Uterus (tissue), 4 donors: Measurements from ENCODE around the gene DZANK1. TPM values are rescaled to one million over a fixed set of nuclear protein-coding genes. Genes with fewer than 3 reads are reported as not detected.
"Not testable (repeated sequence)": the region's sequence is repeated elsewhere in the genome, so short reads cannot be mapped to it uniquely, and the experiment has no call there.

Experiments used
- DNase-seq, 2 donors: peaks; one replicate each; pipeline ENCODE4 v3.0.0-alpha.2; 2019 to 2020
- H3K27ac ChIP-seq, 2 donors: fragments of 200-600 bp; sonication (generic); 1 replicate in 1 of 2; 2 replicates in 1 of 2; pipeline ENCODE4 v1.5.1; 2016 to 2018
- H3K27me3 ChIP-seq, 2 donors: fragments of 200-600 bp; sonication (generic); one replicate each; pipeline ENCODE4 v1.5.1; 2018 to 2019; ENCODE audit warnings: control low read depth in 1 of 2
- H3K36me3 ChIP-seq, 2 donors: fragments of 200-600 bp; sonication (generic); one replicate each; pipeline ENCODE4 v1.5.1; 2019; ENCODE audit warnings: control low read depth in 1 of 2
- H3K4me1 ChIP-seq, 2 donors: fragments of 200-600 bp; sonication (generic); one replicate each; pipeline ENCODE4 v1.5.1; 2018 to 2019; ENCODE audit warnings: control low read depth in 1 of 2
- H3K4me3 ChIP-seq, 2 donors: fragments of 200-600 bp; sonication (generic); 1 replicate in 1 of 2; 2 replicates in 1 of 2; pipeline ENCODE4 v1.5.1; 2018 to 2019; ENCODE audit warnings: mild to moderate bottlenecking in 1 of 2
- H3K9me3 ChIP-seq, 2 donors: fragments of 200-600 bp; sonication (generic); one replicate each; pipeline ENCODE4 v1.5.1; 2019; ENCODE audit warnings: control low read depth in 1 of 2
- POLR2A ChIP-seq, 2 donors: fragments of 450-650 bp; IDR thresholded peaks; one replicate each; pipeline ENCODE4 v1.6.1; 2016; ENCODE audit warnings: antibody characterized with exemption in 2 of 2, mild to moderate bottlenecking in 1 of 2, moderate library complexity in 1 of 2
- intact Hi-C: fragments of 100-400 bp; cut with DNase I; formaldehyde crosslinking; loops from one replicate; pipeline ENCODE4 v1.15.1; 2023; ENCODE audit warnings: low total_unique reads
- total RNA-seq, 4 donors: library from RNA; depleted of rRNA in 3 of 4; stranded (reverse); fragments of >200 nt in 3 of 4; gene quantifications; one replicate each; pipeline versions ENCODE4 v1.1.0 to v1.2.4, GENCODE V29; 2014 to 2023
- TF ChIP-seq, protein P1 (sequence below), 4 experiments: fragments of 200-600 bp in 2 of 4; fragments of 450-650 bp in 2 of 4; sonication (generic) in 2 of 4; IDR thresholded peaks; one replicate each; pipeline ENCODE4 v1.5.1; 2016 to 2019; ENCODE audit warnings: antibody characterized with exemption in 4 of 4, mild to moderate bottlenecking in 2 of 4, moderate library complexity in 1 of 4
- donor health status: DM: yes; HTN: yes; CAD: no.

DZANK1 gene
- total RNA-seq, 4 donors from 2014 or later, result 3.7 to 10.0 (median 4.2) TPM

DNA sequence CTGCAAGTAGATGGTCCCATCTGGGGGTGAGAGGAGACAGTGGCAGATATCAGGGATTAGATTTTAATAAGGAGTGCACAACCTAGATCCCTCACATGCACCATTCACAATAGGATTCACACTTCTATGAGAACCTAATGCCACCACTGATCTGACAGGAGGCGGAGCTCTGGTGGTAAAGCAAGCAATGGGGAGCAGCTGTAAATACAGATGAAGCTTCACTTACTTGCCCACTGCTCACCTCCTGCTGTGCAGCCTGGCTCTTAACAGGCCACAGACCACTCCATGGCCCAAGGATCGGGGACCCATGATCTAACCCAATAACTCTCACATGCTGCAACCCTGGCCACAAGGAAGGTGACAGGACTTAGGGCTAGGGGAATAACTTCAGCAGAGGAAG, 103.1 kb downstream of the DZANK1 start:
- DNase-seq, result no peak
- H3K36me3 ChIP-seq, result no peaks in the 10 kb centered on the region
- intact Hi-C loops, result no loop called here
- no peak overlapping the region for H3K27ac ChIP-seq
- H3K4me1 ChIP-seq, result no peaks in the 10 kb centered on the region
- H3K4me3 ChIP-seq, result no peak overlapping the region
- no peaks in the 10 kb centered on the region for H3K27me3 ChIP-seq
- TF ChIP-seq, protein P1, sequence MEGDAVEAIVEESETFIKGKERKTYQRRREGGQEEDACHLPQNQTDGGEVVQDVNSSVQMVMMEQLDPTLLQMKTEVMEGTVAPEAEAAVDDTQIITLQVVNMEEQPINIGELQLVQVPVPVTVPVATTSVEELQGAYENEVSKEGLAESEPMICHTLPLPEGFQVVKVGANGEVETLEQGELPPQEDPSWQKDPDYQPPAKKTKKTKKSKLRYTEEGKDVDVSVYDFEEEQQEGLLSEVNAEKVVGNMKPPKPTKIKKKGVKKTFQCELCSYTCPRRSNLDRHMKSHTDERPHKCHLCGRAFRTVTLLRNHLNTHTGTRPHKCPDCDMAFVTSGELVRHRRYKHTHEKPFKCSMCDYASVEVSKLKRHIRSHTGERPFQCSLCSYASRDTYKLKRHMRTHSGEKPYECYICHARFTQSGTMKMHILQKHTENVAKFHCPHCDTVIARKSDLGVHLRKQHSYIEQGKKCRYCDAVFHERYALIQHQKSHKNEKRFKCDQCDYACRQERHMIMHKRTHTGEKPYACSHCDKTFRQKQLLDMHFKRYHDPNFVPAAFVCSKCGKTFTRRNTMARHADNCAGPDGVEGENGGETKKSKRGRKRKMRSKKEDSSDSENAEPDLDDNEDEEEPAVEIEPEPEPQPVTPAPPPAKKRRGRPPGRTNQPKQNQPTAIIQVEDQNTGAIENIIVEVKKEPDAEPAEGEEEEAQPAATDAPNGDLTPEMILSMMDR (IDR thresholded peaks at IDR 0.05), result no peak
- no peak for TF ChIP-seq POLR2A (IDR thresholded peaks at IDR 0.05)
- H3K9me3 ChIP-seq, result no peaks in the 10 kb centered on the region

DNA sequence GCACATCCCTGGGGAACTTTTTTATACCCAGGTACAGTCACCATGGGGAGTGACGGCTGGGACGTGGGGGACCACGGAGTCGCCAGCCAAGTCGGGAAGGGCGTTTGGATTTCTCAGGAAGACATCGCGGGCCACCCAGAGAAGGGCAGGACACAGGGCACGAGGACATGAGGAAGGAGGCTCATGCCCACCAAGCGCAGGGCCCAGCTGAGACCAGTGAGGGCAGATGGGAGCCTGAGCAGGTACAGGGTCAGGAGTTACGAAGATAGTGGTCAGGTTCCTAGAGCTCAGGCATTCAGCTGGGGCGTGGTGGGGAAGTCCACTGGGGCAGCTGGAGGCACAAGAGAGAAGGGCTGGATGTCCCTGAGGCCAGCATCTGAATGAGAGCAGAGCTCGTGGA, 103.9 kb downstream of the DZANK1 start:
- TF ChIP-seq, protein P1 (IDR thresholded peaks at IDR 0.05), result no peak
- TF ChIP-seq POLR2A (IDR thresholded peaks at IDR 0.05), result no peak
- Histone ChIP-seq H3K27me3 (no peaks in the 10 kb centered on the region), H3K36me3 (no peaks in the 10 kb centered on the region), H3K4me1 (no peaks in the 10 kb centered on the region), H3K4me3 (no peak overlapping the region), H3K27ac (no peak overlapping the region), H3K9me3 (no peaks in the 10 kb centered on the region)
- no peak for DNase-seq
- intact Hi-C loops, result no loop called here

DNA sequence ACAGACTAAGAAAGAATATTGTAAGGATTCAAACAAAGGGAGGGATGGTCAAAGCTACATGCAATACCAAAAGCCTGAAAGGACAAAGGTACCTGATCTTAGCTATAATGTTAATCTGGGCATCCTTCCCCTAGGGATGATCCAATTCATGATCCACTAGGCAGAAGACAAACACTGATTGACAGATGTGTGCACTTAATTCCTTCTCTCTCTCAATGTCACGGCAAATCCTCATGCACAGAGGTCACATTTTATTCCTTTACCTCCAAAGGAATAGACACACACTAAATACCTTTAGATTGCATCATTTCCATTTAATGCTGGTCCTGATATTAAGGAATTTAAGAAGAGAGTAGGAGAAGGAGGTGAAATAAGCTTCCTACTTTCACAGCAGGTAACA, 105.2 kb downstream of the DZANK1 start:
- no peaks in the 10 kb centered on the region for H3K27me3 ChIP-seq
- intact Hi-C loops, result no loop called here

DNA sequence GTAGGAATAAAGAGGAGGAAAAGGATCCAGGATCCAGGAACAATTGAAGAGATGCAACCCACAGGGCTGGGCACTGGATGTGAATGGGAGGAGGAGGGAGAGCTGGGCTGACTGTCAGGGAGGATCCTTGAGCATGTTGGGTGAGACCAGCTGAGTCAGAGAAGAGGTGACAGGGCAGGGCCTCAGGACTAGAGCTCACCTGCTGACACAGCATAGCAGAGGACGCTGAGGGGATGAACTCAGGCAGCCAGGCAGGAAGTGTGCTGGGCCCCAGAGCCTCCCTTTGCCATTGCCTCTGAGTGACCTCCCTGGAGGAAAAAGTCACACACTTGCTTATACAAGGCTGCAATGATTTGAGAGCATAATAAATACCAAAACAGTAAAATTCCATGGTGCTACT, 106.2 kb downstream of the DZANK1 start:
- no peak for DNase-seq
- no peaks in the 10 kb centered on the region for H3K4me1 ChIP-seq
- TF ChIP-seq, protein P1 (IDR thresholded peaks at IDR 0.05), result no peak
- no peak for TF ChIP-seq POLR2A (IDR thresholded peaks at IDR 0.05)

More for the DNA sequence above, 105.2 kb downstream of the DZANK1 start:
- Histone ChIP-seq H3K27ac (no peak overlapping the region), H3K9me3 (no peaks in the 10 kb centered on the region), H3K4me1 (no peaks in the 10 kb centered on the region), H3K4me3 (no peak overlapping the region), H3K36me3 (no peaks in the 10 kb centered on the region)
- DNase-seq, result no peak
- no peak for TF ChIP-seq POLR2A (IDR thresholded peaks at IDR 0.05)
- TF ChIP-seq, protein P1 (IDR thresholded peaks at IDR 0.05), result no peak

DNA sequence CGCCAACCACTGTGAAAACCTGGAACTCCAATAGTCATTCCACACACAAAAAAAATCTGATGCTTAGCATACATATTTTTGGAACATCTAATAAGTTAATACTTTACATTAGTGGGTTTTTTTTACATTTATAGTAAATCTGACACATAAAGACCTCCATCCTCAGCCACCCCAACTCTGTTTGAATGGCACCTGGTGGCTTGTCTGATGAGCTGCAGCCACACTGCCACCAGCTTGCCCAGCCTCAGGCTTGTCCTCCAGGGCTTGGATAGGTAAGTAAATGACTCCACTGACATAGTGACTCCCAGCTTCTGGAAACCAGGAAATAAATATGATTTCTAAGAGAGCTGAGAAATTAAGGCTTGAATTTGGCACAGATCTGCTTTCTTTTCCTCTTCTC, 107.0 kb downstream of the DZANK1 start:
- Histone ChIP-seq H3K36me3 (no peaks in the 10 kb centered on the region), H3K27me3 (no peaks in the 10 kb centered on the region), H3K4me1 (no peaks in the 10 kb centered on the region), H3K27ac (no peak overlapping the region), H3K4me3 (no peak overlapping the region), H3K9me3 (no peaks in the 10 kb centered on the region)
- no peak for DNase-seq
- TF ChIP-seq POLR2A (IDR thresholded peaks at IDR 0.05), result no peak
- TF ChIP-seq, protein P1 (IDR thresholded peaks at IDR 0.05), result no peak
- intact Hi-C loops, result no loop called here

More for the DNA sequence above, 106.2 kb downstream of the DZANK1 start:
- intact Hi-C loops, result no loop called here
- H3K27me3 ChIP-seq, result no peaks in the 10 kb centered on the region
- no peak overlapping the region for H3K4me3 ChIP-seq
- H3K27ac ChIP-seq, result no peak overlapping the region
- H3K9me3 ChIP-seq, result no peaks in the 10 kb centered on the region
- no peaks in the 10 kb centered on the region for H3K36me3 ChIP-seq

DNA sequence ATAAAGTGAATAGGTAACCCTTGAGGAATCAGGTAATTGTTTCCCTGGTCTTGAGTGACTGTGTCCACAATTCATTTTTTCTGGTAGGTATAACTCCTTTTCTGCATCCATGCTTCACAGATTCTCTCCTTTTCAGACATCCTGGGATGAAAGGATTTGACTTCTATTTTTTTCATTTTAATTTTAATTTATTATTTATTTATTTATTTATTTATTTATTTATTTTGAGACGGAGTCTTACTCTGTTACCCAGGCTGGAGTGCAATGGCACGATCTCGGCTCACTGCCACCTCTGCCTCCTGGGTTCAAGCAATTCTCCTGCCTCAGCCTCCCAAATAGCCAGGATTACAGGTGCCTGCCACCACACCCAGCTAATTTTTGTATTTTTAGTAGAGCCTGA, 117.1 kb downstream of the DZANK1 start:
- H3K27ac ChIP-seq, intact Hi-C loops: not testable (repeated sequence)

More for the DNA sequence above, 117.1 kb downstream of the DZANK1 start:
- not testable (repeated sequence) for H3K27me3 ChIP-seq, H3K4me1 ChIP-seq, H3K36me3 ChIP-seq, H3K9me3 ChIP-seq, H3K4me3 ChIP-seq, DNase-seq
